Activated B cell treated with CpG ODN at 0.5 μM for 24 hours (primary cell): ENCODE results near the gene CTRB1. TPM values are rescaled to one million over a fixed set of nuclear protein-coding genes. Genes with fewer than 3 reads are reported as not detected.

Experiments
- ATAC-seq: fragments of 200-7000 bp; cut with Tn5 transposase; one replicate; pipeline ENCODE4 v1.10.0; 2021; ENCODE audit warnings: low read depth, mild to moderate bottlenecking, moderate library complexity
- CTCF ChIA-PET: fragments of 350-600 bp; sonication (Branson Sonifier 250); formaldehyde crosslinking; loops from one replicate; lab custom pipeline; 2021; ENCODE audit warnings: antibody characterized with exemption; lab: Charles Lee
- POLR2A ChIA-PET: fragments of 350-600 bp; sonication (Branson Sonifier 250); formaldehyde crosslinking; loops from one replicate; lab custom pipeline; 2021; ENCODE audit warnings: antibody characterized with exemption; lab: Charles Lee
- DNase-seq: peaks from one replicate; pipeline ENCODE4 v3.0.0; 2022
- H3K27ac Mint-ChIP-seq: one replicate; pipeline ENCODE4 v1.8.0; 2020; ENCODE audit warnings: mixed read lengths
- H3K27me3 Mint-ChIP-seq: one replicate; pipeline ENCODE4 v1.8.0; 2021; ENCODE audit warnings: mixed read lengths
- H3K36me3 Mint-ChIP-seq: one replicate; pipeline ENCODE4 v1.8.0; 2021; ENCODE audit warnings: low read depth, mixed read lengths
- H3K4me1 Mint-ChIP-seq: one replicate; pipeline ENCODE4 v1.8.0; 2021; ENCODE audit warnings: mixed read lengths
- H3K4me3 Mint-ChIP-seq: one replicate; pipeline ENCODE4 v1.8.0; 2020; ENCODE audit warnings: mild to moderate bottlenecking, mixed read lengths
- H3K9me3 Mint-ChIP-seq: one replicate; pipeline ENCODE4 v1.8.0; 2020; ENCODE audit warnings: mixed read lengths
- CTCF ChIP-seq: fragments of 200-600 bp; IDR thresholded peaks from one replicate; pipeline ENCODE4 v1.8.0; 2022; ENCODE audit warnings: antibody characterized with exemption, mild to moderate bottlenecking
- intact Hi-C: fragments of 100-400 bp; cut with micrococcal nuclease; formaldehyde crosslinking; loops from one replicate; pipeline ENCODE4 v1.15.1; 2024
- total RNA-seq: library from RNA; stranded (reverse); gene quantifications from 2 replicates; pipeline ENCODE4 v1.2.3, GENCODE V29; 2022

CTRB1 gene
- total RNA-seq, 1 donor from 2014 or later: not detected

DNA sequence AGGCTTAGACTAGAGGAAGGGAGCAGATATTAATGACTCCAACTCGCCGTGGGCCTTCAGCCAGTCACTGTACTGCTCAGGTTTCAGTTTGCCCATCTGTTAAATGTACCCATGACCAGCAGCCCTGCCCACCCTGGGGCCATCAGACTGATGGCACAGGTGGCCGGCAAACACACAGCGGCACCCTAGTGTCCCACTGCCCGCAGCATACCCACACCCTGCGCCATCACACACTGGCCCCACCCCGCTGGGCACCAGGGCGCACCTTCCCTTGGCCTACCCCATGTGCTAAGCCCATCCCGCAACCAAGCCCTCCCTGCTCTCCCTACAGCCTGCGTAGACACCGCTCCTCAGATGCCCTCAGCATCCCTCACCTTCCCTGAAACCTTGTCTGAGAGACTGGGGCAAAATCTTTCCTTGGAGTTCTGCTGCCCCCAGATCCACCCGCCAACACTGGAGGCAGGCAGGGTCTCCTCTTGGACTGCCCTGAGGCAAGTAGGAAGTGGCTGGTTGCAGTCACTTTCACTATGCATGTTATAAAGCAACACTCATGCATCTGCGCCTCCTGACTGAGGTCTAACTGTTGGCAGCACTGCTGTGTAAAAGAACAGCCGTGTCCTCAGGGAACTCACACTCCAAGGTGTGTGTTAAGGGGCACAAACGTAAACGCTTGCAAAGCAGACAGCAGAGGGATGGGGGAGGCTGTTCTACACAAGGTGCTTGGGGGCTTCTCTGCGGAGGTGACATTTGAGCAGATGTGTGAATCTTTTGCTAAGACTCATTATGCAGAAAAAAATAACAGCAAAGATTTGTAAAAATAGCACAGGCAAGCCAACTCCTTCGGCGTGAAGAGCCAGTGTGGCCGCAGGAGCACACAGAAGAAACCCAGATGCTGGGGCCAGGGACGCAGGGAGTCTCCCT lies 39.4 kb downstream of the CTRB1 start:
- no peak for TF ChIP-seq CTCF
- Mint-ChIP-seq H3K27ac (no peak overlapping the region), H3K9me3 (no peaks in the 10 kb centered on the region), H3K4me3 (no peak overlapping the region), H3K4me1 (no peaks in the 10 kb centered on the region), H3K27me3 (peaks cover 65% of the 10 kb centered on the region), H3K36me3 (no peaks in the 10 kb centered on the region)
- intact Hi-C loops: no loop called here
- ChIA-PET CTCF (no interaction called here), POLR2A (no interaction called here)
- DNase-seq: no peak
- no peak for ATAC-seq

- intact Hi-C loops: no loop called here
- Mint-ChIP-seq H3K9me3 (no peaks in the 10 kb centered on the region), H3K27ac (no peak overlapping the region), H3K4me3 (no peak overlapping the region), H3K4me1 (no peaks in the 10 kb centered on the region), H3K27me3 (peaks cover 70% of the 10 kb centered on the region), H3K36me3 (no peaks in the 10 kb centered on the region)
- no peak for TF ChIP-seq CTCF
- no peak for ATAC-seq
- CTCF ChIA-PET: no interaction called here
- DNase-seq: no peak
- POLR2A ChIA-PET: no interaction called here
These were observed 40.0 kb downstream of the CTRB1 start for GRCh38 chr16:75258807-75259141.

DNA sequence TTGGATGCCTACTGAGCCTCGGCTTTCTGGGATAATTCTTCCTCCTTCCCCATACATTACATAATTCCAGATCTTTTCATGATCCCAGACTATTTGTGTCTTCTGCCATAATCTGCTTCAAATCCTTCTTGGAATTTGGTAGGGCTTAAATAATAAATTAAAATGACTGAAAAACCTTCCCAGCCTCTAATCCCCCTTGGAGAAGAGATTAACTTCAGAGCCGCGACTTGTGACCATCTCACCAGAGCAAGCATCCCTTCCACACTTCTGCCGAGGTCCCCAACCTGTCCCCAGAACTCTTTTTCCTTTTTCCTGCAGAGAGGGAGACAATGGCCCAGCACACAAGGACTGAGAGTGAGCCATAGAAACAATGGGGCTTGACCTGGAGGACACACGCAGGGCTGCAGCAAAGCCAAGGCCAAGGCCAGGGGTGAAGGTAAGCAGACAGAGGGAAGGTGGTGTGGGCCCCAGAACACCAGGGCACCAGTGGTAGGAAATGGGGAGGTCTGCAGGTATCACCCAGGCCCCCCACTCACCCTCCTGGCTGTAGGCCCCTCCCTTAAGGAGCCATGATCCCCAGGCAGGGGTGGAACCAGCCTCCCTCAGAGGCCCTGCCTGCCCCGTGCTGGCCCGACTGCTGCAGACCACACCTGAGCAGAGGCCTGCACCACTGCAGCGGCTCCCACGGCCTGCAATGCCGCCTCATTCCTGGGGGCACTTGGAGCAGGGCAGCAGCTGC lies 42.2 kb downstream of the CTRB1 start:
- no peak for DNase-seq
- ATAC-seq: no peak
- intact Hi-C loops: no loop called here
- H3K36me3 Mint-ChIP-seq: no peaks in the 10 kb centered on the region
- no peak overlapping the region for H3K27ac Mint-ChIP-seq
- POLR2A ChIA-PET: no interaction called here
- H3K9me3 Mint-ChIP-seq: no peaks in the 10 kb centered on the region
- H3K27me3 Mint-ChIP-seq: peaks cover 62% of the 10 kb centered on the region
- CTCF ChIA-PET: no interaction called here
- H3K4me1 Mint-ChIP-seq: peaks cover 8% of the 10 kb centered on the region
- no peak overlapping the region for H3K4me3 Mint-ChIP-seq
- no peak for TF ChIP-seq CTCF

GRCh38 chr16:75261590-75262078 lies 42.8 kb downstream of the CTRB1 start:
- H3K4me3 Mint-ChIP-seq: no peak overlapping the region
- H3K9me3 Mint-ChIP-seq: no peaks in the 10 kb centered on the region
- no peaks in the 10 kb centered on the region for H3K36me3 Mint-ChIP-seq
- TF ChIP-seq CTCF: no peak
- peaks cover 12% of the 10 kb centered on the region for H3K4me1 Mint-ChIP-seq
- ChIA-PET CTCF (no interaction called here), POLR2A (no interaction called here)
- H3K27ac Mint-ChIP-seq: no peak overlapping the region
- intact Hi-C loops: no loop called here
- DNase-seq (no peak), ATAC-seq (no peak)
- peaks cover 65% of the 10 kb centered on the region for H3K27me3 Mint-ChIP-seq
